ENCODE measurements around the gene ATXN7.

ATXN7 gene

DNA sequence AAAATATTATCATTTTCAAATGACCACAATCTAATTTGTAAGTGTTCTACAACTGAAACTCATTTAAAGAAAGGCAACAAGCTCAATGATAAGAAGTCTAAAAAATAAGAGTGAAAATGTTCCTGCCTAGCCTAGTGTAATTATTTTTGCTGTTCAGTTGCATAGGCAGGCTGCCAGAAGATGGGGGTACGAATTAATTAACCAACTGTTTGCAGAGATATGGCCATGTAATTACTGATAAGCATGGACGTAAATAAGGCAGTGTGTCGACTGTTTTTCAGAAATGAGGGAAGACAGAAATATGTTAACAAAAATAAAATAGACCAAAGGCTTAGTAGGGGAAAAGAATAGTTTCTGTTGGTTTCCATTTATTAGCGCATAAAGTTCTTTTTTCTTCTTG, 73.3 kb downstream of the ATXN7 start:
- DNase-seq (ENCODE audit: low spot score) = no peak

DNA sequence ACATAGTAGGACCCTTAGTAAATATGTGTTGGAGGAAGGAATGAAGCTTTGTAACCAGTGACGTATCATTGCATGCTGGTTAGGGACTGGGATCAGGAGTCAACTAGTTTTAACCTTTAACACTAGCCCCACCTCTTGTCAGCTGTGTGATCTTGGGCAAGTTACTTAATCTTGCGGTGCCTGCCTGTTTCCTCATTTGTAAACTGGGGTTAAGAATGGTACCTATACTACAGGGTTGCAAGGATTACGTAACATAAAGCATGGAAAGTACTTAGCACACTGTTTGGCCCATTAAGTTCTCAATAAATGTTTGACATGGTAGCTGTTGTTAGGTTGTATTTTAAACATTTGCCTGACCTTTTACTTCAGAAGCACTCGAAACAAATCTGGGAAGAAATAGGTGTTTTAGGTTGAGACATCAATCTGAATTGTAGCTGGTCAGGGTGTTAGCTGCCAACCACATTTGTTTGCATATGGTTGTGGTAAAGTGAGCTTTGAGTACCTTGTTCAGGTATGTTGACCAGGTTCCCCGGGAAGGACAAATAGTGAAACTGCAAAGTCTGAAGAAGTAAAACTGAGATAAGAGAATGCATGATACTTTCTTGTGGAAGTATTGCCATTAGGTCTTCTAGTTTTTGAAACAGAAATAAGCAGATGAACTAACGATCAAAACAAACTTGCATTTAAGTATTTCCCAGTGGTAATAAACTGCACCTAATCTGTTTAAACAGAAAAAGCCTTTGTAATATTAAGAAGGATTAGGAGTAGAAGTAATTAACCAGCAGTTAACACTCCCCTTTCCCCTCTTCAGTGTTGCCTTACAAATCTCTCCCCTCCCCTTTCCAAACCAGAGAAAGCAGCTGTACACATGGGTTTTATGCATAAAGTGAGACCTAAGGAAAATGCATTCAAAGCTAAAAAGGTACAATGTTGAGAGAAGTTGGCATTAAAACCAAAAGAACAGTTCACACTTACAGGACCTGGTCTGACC, 74.3 kb downstream of the ATXN7 start:
- no peak for DNase-seq (ENCODE audit: low spot score)

DNA sequence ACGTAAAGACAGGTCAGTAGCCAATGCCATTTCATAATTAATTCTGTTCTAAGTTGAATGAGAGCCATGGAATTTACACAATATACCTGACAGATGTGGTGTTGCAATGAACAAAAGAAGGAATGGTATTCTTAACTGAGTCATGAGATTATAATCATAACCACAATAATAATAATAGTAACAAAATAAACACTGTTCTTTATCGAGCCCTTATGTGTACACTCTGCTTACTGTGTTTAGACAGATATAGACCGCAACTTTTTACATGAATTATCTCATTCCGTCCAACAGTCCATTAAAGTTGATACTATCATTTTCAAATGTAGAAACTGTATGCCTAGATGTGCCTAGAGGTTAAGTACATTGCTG, 76.7 kb downstream of the ATXN7 start:
- no peak for DNase-seq (ENCODE audit: low spot score)

DNA sequence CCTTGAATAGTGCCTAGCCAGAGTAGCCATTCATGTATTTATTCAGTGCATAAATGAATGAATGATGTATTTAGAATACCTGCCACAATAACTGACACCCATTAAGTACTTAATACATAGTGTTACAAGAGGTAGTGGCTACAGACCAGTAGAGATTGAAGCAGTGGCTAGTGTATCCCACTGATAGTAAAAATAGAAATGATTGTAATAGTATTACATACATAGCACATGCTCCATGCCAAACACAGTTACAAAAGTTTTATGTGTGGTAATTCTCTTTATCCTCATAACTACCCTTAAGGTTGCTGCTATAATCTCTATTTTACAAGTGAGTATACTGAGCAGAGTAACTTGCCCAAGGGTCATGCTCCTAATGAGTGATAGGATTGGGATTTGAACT, 78.9 kb downstream of the ATXN7 start:
- DNase-seq (ENCODE audit: low spot score) = no peak

DNA sequence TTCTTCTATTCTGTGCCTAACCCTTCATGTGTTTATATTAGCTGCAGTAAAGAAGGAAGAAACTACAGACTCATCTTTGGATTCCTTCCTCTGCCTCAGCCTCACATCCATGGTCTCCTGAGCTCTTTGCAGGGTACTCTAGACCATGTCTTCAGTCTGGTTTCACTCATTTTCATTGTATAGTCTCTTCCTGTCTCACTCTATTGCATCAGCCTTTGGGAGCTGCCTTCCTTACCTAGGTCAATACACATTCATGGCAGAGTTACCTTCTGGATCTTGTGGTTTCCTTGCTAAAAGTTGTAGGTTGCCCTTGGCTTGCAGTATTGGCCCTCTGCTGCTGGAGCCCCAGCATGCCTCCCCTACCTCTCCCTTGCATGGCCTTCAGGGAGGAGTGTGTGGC, 80.0 kb downstream of the ATXN7 start:
- no peak for DNase-seq (ENCODE audit: low spot score)

DNA sequence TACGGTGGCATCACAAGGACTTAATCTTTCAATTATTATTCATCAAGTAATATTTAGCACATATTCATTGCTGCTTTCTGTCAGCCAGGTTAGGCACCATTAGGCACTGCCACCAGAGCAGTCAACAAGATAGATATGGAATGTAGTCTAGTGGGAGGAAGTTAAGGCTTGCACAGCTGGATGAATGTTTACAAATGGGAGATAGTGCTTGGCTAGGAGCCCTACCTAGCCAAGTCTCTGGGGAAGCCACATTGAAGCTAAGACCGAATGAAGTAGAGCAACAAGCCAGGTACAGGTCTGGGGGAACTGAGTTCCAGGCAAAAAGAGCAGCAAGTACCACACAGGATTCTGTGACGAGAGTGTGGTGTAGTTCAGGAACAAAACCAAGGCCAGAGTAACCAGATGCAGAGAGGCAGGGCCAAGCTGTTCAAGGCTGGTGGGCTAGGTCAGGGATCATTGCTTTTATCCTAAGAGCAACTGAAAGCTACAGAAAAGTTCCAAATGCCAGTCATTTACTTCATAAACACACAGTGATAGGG, 82.0 kb downstream of the ATXN7 start:
- no peak for DNase-seq (ENCODE audit: low spot score)

DNA sequence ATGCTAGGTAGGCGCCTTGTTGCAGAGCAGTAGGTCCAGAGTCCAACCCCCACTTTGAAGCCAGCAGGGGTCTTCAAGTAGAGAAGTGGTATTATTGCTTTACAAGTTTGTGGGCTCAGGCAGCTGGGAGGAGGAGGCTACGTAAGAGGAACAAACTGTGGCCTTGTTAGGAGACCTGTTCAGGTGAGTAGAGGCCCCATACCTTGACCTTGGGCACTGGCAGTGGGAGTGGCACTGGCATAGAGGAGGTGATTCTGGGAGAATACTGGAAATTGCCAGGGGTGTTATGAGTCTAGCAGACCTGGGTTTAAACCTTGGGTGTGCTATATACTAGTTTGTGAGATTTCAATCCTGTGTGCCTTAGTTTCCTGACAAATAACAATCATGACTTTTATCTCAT, 83.1 kb downstream of the ATXN7 start:
- no peak for DNase-seq (ENCODE audit: low spot score)

DNA sequence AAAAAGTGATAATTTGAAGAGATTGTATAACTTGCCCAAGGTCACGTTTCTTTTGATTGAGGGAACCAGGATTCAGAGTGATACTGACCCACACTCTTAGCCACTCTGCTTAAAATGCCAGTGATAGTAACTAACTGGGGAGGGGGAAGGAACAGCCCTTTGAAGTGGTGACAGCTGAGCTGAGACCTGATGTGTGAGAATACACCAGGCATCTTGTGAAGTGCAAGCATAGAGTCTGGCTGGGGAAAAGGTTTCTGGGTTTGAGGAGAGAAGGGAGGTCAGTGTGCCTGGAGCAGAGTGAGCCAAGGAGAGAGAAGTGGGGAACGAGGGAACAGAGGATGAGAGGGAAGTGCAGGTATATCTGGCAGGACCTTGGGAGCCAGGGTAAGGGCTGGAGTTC, 83.9 kb downstream of the ATXN7 start:
- no peak for DNase-seq (ENCODE audit: low spot score)

DNA sequence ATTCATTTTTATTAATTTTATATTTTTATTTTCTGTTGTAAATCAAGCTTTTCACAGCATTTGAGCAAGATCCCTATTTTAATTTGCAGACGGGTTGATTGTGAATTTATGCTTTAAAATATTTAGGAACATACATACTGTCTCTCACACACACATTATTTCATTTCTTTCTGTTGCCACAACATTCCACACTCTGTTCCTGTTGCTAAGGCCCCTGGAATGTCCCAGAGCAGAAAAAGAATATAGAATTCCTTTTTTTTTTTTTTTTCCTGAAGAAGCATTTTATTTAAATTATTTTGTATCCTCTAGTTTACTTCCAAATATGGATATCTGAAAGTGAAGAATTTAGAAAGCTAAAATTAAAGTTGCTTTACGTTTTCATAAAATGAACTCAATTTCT, 85.3 kb downstream of the ATXN7 start:
- DNase-seq (ENCODE audit: low spot score) = peak; percentile 26

DNA sequence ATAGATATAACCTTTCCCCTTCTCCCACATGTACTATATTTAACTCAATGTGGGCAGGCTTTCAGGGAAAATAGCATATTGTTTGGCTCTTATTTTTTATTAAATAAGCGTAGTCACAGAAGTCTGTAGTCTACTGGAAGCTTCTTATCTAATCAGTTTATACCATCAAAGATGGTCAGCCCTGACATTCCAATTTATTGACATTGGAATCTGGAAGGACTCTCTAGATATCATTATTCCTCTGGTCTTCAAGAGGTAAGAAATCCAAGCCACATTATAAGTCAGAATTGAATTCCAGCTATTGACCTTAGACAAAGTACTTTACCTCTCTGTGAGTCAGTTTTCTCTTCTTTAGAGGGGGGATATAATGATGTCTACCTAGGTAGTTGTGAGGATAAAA, 87.0 kb downstream of the ATXN7 start:
- DNase-seq (ENCODE audit: low spot score) = no peak

DNA sequence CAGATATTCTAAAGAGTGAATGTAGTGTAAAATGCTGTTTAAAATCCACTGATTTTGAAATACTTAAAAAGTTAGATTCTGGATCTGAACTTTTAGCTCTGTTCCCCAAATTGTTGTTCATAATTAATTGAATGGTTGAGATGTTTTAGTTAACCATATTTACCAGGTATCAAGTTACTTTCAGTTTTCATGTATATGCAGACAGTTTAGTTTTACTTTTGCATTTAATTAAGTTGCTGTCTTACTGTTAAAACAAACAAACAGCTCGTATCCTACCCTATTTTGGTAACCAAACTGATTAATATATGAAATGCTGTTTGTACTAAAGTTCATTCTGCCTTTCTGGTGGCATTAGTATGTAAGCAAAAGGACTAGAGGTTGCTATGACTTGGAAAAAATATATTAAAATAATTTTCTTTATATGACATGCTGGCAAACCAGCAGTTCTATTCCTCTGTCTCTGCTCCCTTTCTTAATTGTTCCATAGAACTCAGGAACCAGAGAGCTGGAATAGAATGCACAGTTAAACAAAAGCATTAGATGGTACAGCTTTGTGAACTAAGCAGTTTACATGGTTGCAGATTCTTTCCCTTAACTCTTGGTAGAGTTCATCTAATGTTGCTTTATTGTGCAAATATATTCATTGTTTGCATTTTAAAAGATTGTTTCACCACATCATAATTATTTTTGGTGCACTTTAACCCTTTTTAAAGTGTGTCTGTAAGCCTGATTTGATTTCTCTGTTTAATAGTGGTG, 88.0 kb downstream of the ATXN7 start:
- no peak for DNase-seq (ENCODE audit: low spot score)

DNA sequence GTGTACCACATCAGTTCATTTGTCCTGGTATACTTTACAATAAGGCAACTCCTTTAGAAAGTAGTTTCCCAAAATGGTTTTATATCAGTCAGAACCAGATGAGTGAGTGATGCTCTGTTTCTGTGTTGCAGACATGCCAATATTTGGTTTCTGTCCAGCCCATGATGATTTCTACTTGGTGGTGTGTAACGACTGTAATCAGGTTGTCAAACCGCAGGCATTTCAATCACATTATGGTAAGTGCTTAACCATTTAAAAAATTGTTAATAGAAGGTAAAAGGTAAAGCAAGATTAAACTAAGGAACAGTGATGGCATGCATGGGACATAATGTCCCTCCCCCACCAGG, 88.6 kb downstream of the ATXN7 start:
- DNase-seq (ENCODE audit: low spot score) = no peak

DNA sequence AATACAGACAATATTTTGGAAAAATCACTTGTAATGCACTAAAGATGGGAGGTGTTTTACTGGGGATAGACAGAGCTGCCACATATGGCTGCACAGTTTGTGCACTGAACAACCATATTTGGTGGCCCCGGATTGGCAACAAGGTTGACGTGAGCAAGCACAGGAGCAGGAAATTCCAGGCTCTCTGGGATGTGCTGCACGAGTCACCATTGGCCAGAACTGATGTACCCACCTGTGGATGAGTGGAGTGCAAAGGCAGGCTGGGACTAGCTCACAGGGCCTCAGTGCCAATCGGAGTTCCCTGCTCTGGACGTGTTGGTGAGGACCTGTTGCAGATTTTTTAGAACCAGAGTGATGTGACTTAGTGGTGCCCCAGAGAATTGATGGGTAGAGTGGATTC, 90.5 kb downstream of the ATXN7 start:
- DNase-seq (ENCODE audit: low spot score) = no peak

DNA sequence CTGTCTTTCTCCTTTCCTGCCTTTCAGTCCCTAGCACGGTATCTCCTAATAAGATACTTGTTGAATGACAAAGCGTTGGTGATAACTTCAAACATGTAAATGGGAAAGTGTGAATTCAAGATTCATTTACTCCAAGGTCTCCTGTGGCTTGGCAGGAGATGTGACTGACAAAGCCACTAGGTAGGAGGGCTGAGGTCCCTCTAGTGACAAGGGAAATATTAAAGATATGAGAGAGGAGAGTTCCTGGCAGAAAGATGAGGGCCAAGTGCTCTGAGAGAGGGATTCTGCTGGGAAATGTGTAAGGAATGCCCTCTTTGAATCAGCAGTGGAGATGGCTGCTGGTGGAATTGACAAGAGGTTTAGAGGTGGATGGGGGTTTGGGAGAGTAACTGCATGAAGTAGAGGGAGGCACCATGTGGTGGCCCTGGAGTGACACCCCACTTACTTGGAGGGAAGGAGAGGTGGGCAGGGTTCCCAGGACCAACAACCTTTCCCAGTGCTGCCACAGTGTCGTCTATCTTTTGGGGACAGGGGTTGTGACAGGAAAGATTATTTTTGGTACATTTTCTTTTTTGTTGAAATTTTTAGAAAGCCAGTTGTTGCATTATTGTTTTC, 91.5 kb downstream of the ATXN7 start:
- no peak for DNase-seq (ENCODE audit: low spot score)

DNA sequence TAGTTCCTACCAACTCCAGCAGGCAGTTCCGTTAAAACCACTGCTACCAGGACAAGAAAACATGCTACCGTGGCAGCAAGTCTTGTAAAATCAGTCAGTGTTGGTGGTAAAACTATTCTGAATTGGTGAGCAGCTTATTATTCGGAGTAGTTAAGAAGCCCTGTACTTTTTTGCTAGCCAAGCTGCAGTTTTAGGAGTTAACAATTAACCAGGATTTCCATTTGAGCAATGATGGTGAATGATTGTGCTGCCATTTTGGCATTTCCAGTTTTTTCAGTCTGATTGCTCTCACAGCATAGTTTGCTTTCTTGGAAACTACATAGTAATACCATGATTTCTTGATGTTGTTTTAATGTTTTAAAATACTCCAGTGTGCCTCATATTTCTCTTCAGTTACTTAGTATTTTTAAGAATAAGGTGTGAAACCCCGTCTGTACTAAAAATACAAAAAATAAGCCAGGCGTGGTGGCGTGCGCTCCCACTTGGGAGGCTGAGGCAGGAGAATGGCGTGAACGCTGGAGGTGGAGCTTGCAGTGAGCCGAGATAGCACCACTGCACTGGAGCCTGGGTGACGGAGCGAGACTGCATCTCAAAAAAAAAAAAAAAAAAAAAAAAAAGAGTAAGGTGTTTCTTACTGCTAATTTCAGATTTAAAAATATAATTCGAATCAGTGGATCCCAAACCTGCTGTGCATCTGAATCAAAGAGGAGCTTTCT, 92.3 kb downstream of the ATXN7 start:
- no peak for DNase-seq (ENCODE audit: low spot score)

DNA sequence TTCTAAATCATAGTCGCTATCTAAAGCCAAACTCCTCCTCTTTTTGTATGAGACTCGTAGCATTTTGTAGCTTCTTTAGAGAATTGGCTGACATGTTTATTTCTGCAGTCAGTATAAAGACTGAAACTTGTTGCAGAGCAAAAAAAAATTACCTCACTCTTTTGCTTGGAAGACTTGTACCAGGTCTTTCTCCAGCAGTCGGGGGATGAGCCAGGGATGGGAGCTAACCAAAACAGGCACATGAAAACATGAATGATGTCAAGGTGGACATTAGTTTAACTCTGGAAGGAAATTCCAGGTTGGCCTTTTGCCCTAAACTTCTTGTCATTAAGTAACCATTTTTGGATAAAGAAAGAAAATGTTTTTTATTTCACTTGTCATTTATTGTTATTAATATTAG, 95.5 kb downstream of the ATXN7 start:
- no peak for DNase-seq (ENCODE audit: low spot score)

DNA sequence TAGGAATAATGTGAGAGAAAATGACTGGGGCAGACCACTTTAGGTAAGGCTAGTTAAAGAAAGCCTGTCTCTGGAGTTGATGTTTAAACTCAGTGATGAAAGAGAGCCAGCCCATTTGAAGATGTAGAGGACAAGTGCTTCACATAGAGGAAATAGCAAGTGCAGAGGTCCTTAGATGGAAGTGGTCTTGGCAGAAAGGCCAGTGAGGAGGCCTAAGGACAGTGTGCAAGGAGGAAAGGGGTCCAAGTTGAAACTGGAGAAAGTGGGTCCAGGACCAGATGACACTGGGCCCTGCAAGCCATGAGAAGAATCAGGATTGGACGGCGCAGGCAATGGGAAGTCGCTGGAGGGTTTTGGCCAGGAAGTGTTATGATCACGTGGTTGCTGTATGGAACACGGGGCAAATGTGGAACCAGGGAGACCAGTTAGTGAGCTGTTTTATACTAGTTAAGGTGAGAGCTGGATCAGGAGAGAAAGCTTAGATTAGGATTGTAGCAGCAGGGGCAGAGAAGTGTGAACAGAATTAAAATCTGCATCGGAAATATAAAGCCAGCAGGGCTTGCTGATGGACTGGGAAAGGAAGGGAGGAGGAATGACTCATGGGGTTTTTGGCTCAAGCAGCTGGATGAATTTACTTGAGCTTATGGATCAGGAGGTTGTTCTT, 96.5 kb downstream of the ATXN7 start:
- peak; percentile 37 for DNase-seq (ENCODE audit: low spot score)

DNA sequence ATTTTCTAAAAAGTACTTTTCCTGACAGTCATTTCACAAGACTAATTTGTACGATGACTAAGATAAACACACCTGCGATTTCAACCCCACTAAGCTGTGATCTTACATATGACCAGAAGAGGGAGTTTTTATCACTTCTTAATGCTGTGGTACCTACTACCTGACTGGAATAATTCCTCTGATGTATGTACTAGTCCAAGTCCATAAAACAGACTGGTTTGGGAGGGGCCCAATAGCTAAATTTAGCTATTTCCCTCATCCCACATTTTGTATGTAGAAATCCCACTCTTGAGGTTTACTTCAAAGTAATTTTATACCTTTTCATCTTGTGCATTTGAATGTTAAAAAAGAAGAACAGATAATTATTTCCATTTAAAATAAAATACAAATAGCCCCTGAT, 98.2 kb downstream of the ATXN7 start:
- no peak for DNase-seq (ENCODE audit: low spot score)

DNA sequence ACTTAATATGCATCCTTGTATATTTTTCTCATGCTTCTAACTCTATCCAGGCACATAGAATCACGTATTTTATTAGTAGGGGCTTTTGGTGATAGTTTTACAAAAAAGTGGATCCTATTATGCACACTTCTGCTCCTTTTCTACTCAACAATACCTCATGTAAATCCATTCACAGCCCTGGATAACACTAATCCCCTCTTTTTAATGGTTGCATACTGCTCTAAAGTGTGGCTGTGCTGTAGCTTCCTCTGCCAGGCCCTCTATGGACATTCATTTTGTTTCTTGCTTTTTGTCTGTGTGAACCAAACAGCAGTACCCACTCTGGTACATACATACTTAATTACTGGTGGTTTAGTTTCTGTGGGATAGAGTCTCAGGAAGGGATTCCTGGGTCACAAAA, 99.8 kb downstream of the ATXN7 start:
- no peak for DNase-seq (ENCODE audit: low spot score)

DNA sequence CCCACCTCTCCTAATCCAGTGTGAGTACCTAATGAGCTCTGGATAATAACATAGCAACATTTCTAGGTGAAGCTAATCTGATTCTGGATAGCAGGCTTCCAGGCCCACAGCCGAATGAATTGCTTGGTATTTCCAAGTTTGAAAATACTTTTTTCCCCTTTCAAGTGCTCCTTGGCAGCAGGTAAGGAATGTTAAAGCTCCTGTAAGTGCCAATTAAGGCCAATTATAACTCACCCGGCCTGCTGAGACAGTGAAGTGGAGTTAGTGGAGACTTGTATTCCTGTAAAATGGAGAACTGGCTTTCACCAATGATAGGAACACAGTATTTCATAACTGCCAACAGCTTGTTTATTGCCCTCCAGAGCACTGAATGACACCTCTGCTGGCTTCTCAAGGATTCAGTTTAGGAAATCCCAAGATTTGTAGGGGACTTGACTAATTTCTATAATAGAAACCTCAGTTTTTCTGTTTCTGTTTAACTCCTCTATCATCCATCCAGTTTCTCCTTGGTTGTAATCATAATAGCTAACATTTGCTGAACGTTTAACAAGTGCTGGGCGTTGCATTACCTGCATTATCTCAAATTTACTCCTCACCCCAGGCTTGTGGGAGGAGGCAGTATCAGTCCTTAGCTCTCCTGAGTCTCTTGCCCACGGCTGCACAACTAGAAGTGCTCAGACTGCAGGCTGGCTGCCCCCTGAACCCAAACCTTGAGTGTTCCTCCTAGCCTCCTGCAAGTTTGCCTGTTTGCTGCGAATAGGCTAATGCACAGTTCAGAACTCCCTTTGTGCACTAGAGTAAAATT, 101.2 kb downstream of the ATXN7 start:
- no peak for DNase-seq (ENCODE audit: low spot score)

DNA sequence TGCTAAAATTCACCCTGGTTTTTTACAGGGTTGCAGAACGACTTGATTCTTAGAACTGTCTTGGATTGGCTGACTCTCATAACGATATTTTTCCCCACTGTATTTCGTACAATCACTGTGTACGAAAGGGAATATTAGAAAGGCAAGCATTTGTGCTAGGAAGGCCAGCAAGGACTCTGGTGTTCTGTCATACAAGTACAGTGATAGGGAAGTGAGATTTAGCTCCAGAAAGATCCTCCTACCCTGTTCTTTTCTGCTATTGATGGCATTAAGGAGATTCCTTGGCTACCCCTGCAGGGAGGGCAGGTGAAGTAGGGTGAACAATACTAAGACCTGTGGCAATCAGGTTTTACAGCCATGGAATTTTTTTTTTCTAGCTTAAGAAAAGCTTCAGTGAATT, 102.3 kb downstream of the ATXN7 start:
- no peak for DNase-seq (ENCODE audit: low spot score)
